Body of pancreas (tissue), 4 donors: ENCODE measurements around the gene CFAP97D2. TPM values are rescaled to one million over a fixed set of nuclear protein-coding genes. Genes with fewer than 3 reads are reported as not detected.

Experiments used
- ATAC-seq: fragments of 150-250 bp; one replicate; pipeline ENCODE4 v1.9.1; 2016
- DNase-seq, 4 donors: peaks; one replicate each; pipeline ENCODE4 v3.0.0-alpha.2; 2019
- H3K27ac ChIP-seq, 4 donors: fragments of 200-600 bp; sonication (generic); 1 replicate in 3 of 4; 2 replicates in 1 of 4; pipeline versions ENCODE4 v1.5.1 to v1.6.1; 2016 to 2019; ENCODE audit warnings: mild to moderate bottlenecking in 1 of 4, mixed read lengths in 1 of 4, moderate library complexity in 1 of 4
- H3K27me3 ChIP-seq, 2 donors: fragments of 200-600 bp; sonication (generic); one replicate each; pipeline ENCODE4 v1.6.0; 2016; ENCODE audit warnings: mild to moderate bottlenecking in 1 of 2
- H3K36me3 ChIP-seq, 2 donors: fragments of 200-600 bp; sonication (generic); replicated peaks in 1 of 2; 2 replicates each; pipeline ENCODE4 v1.5.1; 2016; ENCODE audit warnings: low read depth in 2 of 2; ENCODE audit not compliant: insufficient read depth in 1 of 2
- H3K4me1 ChIP-seq: fragments of 200-600 bp; sonication (generic); one replicate; pipeline ENCODE4 v1.6.0; 2016
- H3K4me3 ChIP-seq, 2 donors: fragments of 200-600 bp; sonication (generic); 1 replicate in 1 of 2; 2 replicates in 1 of 2; pipeline ENCODE4 v1.5.1; 2016 to 2019
- H3K9me3 ChIP-seq, 3 donors: fragments of 200-600 bp; sonication (generic); 1 replicate in 2 of 3; 2 replicates in 1 of 3; pipeline ENCODE4 v1.5.1; 2016
- POLR2A ChIP-seq, 3 donors: fragments of 450-650 bp; IDR thresholded peaks; one replicate each; pipeline ENCODE4 v1.6.1; 2016; ENCODE audit warnings: antibody characterized with exemption in 3 of 3, mild to moderate bottlenecking in 2 of 3
- WGBS, 2 donors: methylation state at CpG; one replicate each; pipeline ENCODE4 v1.1.5; 2017; 5-methylcytosine and 5-hydroxymethylcytosine counted together
- intact Hi-C: fragments of 100-400 bp; cut with DNase I; formaldehyde crosslinking; loops from one replicate; pipeline ENCODE4 v1.15.1; 2023
- total RNA-seq, 2 donors: library from RNA; depleted of rRNA; stranded (reverse); fragments of >200 nt; gene quantifications; one replicate each; pipeline ENCODE4 v1.1.0, GENCODE V29; 2016
- TF ChIP-seq, protein P1 (sequence below), 7 experiments: fragments of 450-650 bp in 4 of 7; fragments of 200-600 bp in 3 of 7; sonication (generic) in 3 of 7; IDR thresholded peaks; one replicate each; pipeline ENCODE4 v1.5.1; 2016 to 2019; ENCODE audit warnings: antibody characterized with exemption in 7 of 7

CFAP97D2 gene
- total RNA-seq, 2 donors from 2014 or later: not detected

DNA sequence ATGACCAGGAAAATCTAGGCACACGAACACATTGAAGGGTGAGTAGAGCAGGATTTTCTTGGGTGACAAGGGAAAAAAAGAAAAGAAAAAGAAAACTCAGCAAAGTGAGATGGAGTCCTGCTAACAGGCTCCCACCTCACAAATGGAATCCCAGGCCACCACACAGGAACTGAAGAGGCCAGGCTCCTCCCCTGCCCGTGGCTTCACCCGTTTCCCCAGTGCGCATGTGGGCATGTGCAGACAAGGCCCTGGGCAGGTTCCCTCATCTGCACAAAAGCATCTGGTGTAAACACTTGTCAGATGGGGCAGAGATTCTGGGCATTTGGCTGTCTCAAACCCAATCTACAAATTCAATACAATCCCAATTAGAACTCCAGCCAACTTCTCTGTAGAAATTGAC is 24.5 kb downstream of the CFAP97D2 start:
- no peaks in the 10 kb centered on the region for H3K4me1 ChIP-seq
- no peak for DNase-seq
- H3K27ac ChIP-seq: no peak overlapping the region
- no peak overlapping the region for H3K4me3 ChIP-seq
- no peak for TF ChIP-seq POLR2A (IDR thresholded peaks at IDR 0.05)
- TF ChIP-seq, protein P1, sequence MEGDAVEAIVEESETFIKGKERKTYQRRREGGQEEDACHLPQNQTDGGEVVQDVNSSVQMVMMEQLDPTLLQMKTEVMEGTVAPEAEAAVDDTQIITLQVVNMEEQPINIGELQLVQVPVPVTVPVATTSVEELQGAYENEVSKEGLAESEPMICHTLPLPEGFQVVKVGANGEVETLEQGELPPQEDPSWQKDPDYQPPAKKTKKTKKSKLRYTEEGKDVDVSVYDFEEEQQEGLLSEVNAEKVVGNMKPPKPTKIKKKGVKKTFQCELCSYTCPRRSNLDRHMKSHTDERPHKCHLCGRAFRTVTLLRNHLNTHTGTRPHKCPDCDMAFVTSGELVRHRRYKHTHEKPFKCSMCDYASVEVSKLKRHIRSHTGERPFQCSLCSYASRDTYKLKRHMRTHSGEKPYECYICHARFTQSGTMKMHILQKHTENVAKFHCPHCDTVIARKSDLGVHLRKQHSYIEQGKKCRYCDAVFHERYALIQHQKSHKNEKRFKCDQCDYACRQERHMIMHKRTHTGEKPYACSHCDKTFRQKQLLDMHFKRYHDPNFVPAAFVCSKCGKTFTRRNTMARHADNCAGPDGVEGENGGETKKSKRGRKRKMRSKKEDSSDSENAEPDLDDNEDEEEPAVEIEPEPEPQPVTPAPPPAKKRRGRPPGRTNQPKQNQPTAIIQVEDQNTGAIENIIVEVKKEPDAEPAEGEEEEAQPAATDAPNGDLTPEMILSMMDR (IDR thresholded peaks at IDR 0.05): no peak
- intact Hi-C loops: no loop called here
- H3K9me3 ChIP-seq: no peaks in the 10 kb centered on the region
- WGBS, 2 donors: 55 to 86% methylated on average over 4 of the region's 4 CpGs
- no peaks in the 10 kb centered on the region for H3K36me3 ChIP-seq
- no peak for ATAC-seq
- no peaks in the 10 kb centered on the region for H3K27me3 ChIP-seq

DNA sequence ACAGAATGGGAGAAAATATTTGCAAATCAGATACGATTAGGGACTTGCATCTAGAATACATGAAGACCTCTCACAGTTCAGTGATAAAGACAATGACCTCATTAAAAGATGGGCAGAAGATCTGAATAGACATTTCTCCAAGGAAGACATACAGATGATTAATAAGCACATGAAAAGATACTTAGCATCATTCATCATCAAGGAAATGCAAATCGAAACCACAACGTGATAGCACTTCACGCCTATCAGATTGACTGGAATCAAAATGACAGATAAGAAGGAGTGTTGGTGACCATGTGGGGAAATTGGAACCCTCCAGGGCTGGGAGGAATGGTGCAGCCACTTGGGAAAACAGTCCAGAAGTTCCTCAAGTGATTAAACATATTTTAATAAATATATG is 25.8 kb downstream of the CFAP97D2 start:
- H3K4me1 ChIP-seq: no peaks in the 10 kb centered on the region
- ATAC-seq (no peak), DNase-seq (no peak)
- WGBS, 2 donors: 77 to 86% methylated on average over 4 of the region's 4 CpGs
- no peak overlapping the region for H3K4me3 ChIP-seq
- H3K36me3 ChIP-seq: no peaks in the 10 kb centered on the region
- H3K27ac ChIP-seq: no peak overlapping the region
- no peak for TF ChIP-seq POLR2A (IDR thresholded peaks at IDR 0.05)
- TF ChIP-seq, protein P1 (IDR thresholded peaks at IDR 0.05): no peak
- intact Hi-C loops: no loop called here
- H3K9me3 ChIP-seq: no peaks in the 10 kb centered on the region
- H3K27me3 ChIP-seq: no peaks in the 10 kb centered on the region

DNA sequence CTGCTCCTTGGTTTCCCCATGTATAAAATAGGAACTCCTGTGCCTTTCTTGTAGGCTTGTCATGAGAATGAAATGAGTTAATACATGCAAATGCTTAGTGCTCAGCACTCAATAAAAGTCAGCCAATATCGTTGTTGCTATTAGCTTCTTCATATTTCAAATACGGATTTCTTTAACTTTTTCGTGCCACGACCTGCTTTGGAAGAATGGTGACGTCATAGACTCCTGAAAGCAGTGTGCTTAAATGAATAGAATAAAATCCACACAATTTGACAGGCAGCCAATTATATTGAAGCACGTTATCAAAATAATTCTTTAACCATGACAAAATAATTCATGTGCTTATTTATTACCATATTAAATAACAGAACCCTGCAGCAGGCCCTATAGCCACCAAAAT is 29.1 kb downstream of the CFAP97D2 start:
- Histone ChIP-seq H3K4me3 (no peak overlapping the region), H3K4me1 (no peaks in the 10 kb centered on the region), H3K27me3 (no peaks in the 10 kb centered on the region), H3K36me3 (no peaks in the 10 kb centered on the region), H3K27ac (no peak overlapping the region), H3K9me3 (no peaks in the 10 kb centered on the region)
- no peak for TF ChIP-seq POLR2A (IDR thresholded peaks at IDR 0.05)
- TF ChIP-seq, protein P1 (IDR thresholded peaks at IDR 0.05): no peak
- ATAC-seq (no peak), DNase-seq (no peak)
- intact Hi-C loops: no loop called here
- 83 to 88% methylated on average over 6 of the region's 6 CpGs for WGBS, 2 donors

DNA sequence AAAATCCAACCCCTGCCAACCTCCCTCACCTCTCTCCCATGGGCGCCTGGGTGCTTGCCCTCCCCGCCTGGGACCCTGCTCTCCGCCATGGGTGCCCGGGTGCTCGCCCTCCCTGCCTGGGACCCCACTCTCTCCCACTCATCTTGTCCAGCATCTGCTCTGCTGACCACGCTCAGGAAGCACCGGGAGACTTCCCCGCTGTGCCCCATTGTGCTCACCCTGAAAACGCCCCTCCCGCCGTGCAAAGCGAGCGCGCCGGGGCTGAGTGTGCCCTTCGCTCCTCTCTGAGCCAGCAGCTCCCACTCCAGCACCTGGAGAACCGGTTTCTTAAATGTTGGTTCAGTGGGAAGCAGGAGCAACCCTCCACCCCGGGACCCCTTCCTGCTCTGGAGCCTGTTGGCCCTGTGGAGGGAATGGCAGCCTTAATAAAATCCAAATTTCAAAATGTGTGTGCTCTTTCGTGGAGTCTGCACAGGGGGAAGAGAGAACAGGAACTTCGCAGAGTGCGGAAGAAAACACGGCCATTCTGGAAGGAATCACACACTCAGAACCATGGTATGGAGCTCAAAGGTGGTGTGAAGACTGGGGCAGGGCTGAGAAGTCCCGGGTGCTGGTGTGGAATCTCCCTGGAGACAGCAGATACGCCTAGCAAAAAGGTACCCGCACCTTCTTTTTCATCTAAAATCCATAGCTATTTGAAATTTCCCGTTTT is 32.5 kb downstream of the CFAP97D2 start:
- TF ChIP-seq, protein P1 (IDR thresholded peaks at IDR 0.05): no peak
- no peak for TF ChIP-seq POLR2A (IDR thresholded peaks at IDR 0.05)
- 77 to 80% methylated on average over 24 to 26 of the region's 26 CpGs for whole genome bisulfite sequencing, 2 donors
- Histone ChIP-seq H3K27ac (no peak overlapping the region), H3K4me1 (no peaks in the 10 kb centered on the region), H3K4me3 (no peak overlapping the region), H3K36me3 (no peaks in the 10 kb centered on the region), H3K9me3 (no peaks in the 10 kb centered on the region), H3K27me3 (no peaks in the 10 kb centered on the region)
- DNase-seq: no peak
- no peak for ATAC-seq
- intact Hi-C loops: no loop called here

DNA sequence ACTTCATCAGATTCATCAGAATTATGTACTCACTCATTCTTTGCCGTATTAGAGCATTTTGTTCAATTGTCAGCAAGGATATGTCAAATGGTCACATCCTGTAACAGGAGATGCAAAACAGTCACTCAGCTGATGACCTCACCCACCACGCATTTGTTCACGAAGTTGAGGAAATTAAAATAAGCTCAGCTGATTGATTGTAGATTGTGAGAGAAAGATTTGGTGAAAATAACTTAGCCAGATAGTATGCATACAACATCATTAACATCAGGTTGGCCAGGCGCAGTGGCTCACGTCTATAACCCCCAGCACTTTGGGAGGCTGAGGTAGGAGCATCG is 33.1 kb downstream of the CFAP97D2 start:
- ATAC-seq: no peak
- no peaks in the 10 kb centered on the region for H3K36me3 ChIP-seq
- no peak for DNase-seq
- H3K27ac ChIP-seq: no peak overlapping the region
- 85 to 87% methylated on average over 6 of the region's 6 CpGs for WGBS, 2 donors
- H3K4me3 ChIP-seq: no peak overlapping the region
- H3K9me3 ChIP-seq: no peaks in the 10 kb centered on the region
- intact Hi-C loops: no loop called here
- no peaks in the 10 kb centered on the region for H3K4me1 ChIP-seq
- TF ChIP-seq, protein P1 (IDR thresholded peaks at IDR 0.05): no peak
- no peak for TF ChIP-seq POLR2A (IDR thresholded peaks at IDR 0.05)
- H3K27me3 ChIP-seq: no peaks in the 10 kb centered on the region
